GM12801 (cell line): ENCODE data around the gene ZBTB16.

Experiments
- TF ChIP-seq, protein P1 (sequence below): IDR thresholded peaks from one replicate; pipeline ENCODE4 v1.5.1; 2011; ENCODE audit warnings: control low read depth; ENCODE audit not compliant: insufficient read length; ENCODE audit errors: extremely low read depth

Gene ZBTB16

DNA sequence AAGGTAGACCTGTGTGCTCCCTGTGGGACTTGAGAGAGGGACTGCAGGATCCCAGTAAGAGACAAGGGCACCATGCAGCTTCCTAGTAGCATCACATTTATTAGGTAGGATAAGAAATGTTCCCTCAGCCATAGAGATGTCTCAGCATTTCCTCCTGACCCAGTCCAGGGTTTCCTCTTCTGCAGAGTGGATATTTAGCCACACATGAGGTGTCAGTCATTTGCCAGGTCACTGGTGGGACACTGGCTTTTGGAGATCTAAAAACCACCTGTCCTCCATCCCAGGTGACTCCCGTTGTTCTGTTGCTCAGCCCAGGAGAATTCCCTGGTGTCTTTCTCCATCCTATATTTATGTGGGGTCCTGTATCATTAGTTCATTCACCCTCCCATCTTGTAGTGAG is 119.1 kb downstream of the ZBTB16 start:
- TF ChIP-seq, protein P1, sequence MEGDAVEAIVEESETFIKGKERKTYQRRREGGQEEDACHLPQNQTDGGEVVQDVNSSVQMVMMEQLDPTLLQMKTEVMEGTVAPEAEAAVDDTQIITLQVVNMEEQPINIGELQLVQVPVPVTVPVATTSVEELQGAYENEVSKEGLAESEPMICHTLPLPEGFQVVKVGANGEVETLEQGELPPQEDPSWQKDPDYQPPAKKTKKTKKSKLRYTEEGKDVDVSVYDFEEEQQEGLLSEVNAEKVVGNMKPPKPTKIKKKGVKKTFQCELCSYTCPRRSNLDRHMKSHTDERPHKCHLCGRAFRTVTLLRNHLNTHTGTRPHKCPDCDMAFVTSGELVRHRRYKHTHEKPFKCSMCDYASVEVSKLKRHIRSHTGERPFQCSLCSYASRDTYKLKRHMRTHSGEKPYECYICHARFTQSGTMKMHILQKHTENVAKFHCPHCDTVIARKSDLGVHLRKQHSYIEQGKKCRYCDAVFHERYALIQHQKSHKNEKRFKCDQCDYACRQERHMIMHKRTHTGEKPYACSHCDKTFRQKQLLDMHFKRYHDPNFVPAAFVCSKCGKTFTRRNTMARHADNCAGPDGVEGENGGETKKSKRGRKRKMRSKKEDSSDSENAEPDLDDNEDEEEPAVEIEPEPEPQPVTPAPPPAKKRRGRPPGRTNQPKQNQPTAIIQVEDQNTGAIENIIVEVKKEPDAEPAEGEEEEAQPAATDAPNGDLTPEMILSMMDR: no peak

DNA sequence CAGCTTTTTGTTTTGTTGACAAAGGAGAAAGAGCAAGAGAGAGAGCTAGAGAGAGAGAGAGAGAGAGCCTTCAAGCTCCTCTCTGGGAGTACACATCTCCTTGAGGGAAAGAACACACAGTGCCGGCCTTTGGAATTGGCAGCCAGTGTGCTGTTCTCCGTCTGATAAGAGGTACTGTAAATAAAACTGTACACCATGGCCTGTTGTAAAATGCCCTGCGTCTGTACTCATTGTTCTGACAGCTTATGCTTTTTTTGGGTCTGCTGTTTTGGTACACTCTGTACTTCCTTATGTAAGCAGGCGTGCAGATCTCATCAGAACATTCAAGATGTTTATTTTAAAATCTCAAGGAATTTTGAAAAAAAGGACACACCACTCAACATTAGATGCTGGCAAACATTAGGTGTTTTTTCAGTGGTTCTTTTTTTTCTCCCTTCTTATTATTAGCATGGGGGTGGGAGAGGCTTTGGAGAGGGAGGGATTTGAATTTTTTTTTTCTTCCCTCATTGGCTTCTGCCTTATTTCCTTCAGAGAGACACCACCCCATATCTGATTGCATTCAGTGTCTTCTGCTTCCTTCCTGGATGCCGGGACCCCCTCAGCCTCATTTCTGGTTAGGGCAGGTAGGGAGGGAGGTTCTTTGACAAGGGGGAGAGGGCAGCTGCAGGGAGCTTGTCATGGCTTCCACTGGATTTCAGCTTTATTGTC is 119.9 kb downstream of the ZBTB16 start:
- TF ChIP-seq, protein P1: no peak

DNA sequence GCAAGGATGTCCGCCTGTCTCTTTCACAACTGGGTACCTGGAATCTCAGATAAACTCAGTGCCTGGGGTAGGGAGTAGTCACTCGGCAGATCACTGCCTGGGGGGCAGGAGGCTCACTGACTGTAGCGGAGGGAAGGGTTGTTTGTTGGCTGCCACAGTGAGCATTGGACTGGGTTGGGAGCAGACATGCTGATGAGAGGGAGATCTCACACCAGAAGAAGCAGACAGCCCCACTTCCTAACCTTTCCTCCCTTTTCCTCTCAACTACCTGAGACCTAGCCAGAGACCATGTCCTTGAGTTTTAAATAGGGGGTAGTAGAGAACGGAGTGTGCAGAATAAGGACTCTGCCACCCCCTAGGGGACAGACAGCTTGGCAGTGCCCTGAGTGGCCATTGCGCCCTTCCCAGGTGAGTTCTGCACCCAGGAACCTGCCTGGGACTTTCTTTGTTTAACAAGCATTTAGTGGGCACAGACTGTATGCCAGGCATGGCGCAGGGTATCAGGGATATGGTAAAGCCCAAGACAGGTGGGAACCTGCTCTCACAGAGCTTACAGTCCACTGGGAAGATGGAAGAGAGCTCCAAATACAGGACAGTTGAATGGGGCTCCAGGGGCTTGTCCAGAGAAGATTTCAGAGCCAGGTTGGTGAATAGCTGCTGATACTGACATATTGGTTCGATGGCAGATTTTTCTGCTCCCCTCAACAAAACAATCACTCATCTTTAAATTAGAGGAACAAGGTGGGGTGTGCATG is 121.0 kb downstream of the ZBTB16 start:
- TF ChIP-seq, protein P1: no peak

DNA sequence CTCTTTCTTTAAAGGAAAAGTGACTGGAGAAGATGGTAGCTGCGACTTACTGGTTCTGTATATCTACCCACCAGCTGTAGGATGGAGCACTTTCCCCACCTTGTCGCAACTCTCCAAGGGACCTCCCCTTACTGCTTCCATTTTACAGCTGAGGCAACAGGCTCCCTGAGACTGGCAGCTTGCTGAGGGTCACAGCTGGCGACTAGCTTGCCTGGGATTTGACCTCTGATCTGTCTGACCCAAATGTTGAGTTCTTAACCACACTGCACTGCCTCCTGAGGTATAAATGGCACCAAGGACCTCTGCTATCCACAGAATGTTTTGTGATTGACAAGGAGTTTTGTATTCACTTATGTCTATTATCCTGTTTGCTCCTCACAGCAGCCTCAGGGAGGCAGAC is 121.7 kb downstream of the ZBTB16 start:
- TF ChIP-seq, protein P1: no peak

DNA sequence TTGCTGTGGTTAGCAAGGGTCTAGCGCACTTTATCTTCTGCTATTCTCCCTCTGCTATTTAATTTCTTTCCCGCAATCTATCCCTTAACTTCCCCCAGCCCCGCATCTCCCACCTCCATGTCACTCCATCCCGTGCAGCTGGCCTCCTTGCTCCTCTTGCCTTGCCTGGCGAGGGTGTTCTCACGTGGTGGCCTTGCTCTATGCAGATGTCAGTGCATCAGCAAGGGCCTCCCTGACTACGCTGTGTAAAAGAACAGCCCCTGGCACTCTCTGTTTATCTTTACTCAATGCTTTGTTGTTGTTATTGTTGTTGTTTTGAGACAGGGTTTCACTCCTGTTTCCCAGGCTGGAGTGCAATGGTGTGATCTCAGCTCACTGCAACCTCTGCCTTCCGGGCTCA is 122.2 kb downstream of the ZBTB16 start:
- TF ChIP-seq, protein P1: no peak

DNA sequence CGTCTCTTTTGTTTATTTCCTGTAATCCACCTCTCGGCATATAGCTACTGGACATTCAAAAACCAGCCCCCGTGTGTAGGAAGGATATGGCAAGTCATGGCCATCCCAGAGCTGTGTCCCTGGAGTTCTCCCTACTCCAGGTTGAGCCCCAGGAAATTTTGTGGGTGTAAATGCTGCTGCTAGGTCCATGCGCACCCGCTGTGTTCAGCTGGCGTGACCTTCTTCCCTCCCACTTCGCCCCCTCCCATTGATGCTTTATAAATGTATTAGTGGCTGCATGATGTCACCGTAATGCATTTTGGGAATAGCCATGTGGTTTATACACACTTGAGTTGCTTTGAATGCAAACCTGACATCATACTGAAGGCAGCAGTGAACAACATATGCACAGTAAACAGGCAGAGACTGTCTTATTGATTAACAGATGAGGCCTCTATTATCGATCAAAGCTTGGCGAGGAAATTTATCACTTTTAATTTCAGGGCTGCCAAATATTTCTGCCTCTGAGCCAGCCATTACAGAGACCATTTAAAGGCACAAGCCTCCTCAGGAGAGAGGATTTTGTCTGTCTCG is 123.0 kb downstream of the ZBTB16 start:
- TF ChIP-seq, protein P1: no peak

DNA sequence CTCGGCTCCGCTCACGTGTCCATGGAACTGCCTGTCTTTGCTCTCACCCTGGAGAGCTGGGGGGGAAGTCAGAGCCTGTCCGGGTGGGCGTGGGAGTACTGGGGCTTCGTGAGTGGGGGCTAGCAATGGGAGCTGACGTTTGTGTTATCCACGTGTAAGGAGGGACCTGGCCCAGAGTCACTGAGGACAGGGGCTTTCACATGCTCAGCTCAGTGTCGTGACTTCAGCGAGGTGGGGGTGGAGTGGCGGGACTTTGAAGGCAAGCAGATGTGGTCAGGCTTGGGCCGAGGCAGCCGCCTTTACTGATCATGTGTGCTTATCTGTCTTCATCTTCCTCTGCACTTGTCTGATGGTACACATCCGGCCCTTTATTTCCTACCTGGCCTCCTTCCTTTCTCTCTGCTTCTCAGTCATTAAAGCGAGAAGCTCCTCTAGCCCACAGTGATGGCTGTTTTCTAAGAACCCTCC is 123.6 kb downstream of the ZBTB16 start:
- TF ChIP-seq, protein P1: no peak
